Measurements from ENCODE around the gene CARMIL1. TPM values are rescaled to one million over a fixed set of nuclear protein-coding genes. Genes with fewer than 3 reads are reported as not detected.

Gene CARMIL1
- 5.6 and 9.8 TPM in 2 replicates for total RNA-seq

DNA sequence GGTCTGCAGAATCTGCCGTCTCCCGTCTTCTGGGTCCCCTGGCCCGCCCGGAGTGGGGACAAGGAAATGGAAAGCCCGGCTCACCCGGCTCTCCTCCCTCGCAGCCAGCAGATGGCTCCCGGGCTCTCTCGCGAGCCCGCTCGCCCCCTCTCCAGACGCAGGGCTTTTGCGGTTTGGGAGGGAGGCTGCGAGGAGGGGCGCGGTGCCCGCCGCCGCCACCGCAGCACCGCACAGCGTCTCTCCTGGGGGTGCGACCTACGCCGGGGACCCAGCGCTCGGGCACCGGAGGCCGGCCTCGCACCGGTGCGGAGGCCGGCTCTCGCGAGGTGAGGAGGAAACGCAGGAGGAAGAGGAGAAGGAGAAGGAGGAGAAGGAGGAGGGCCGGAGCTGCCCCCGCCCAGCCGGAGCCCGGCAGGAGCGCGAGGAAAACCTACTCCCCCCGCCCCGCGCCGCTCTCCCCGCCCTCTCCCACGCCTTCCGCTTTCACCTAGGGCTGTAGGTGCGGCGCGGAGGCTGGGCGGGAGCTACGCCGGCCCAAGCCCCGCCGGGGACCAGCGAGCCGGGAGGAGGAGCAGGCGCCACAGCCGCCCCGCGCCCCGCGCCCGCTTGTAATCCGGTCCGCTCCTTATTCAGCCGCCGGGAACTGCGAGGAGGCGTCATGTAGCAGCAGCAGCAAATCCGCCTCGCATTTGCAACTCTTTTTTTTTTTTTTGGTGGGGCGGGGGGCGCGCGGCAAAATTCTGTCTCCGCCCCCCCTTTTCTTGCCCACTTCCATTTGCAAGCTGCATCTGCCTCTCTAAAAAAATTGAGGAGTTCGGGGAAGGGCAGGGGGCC is at the start of gene CARMIL1:
Gene CARMIL1, plus strand, starts transcription at position 461 of the 834 bp plus-strand sequence. CDS start 422 bp downstream, outside the sequence.

DNA sequence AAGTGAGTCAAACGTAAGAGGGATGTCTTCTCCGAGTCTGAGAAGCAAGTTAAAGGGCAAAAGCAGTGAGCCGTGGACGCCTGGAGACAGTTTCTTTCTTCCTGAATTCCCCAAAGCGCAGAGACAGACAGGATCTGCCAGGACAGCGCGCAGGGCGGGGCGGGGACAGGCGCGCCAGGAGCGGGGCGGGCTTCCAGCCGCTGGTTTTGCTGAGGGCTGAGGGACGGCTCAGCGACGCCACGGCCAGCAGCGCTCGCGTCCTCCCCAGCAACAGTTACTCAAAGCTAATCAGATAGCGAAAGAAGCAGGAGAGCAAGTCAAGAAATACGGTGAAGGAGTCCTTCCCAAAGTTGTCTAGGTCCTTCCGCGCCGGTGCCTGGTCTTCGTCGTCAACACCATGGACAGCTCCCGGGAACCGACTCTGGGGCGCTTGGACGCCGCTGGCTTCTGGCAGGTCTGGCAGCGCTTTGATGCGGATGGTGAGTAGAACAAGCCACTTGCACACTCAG is 372.9 kb downstream of the CARMIL1 start, which contains the start of gene SCGN:
Gene SCGN, plus strand, starts transcription at position 209 of the 509 bp plus-strand sequence. Its CDS starts 189 bp downstream, at position 398.

Small RNAs within 50 kb of the gene (small RNA-seq; reads per million reads assigned to genes)
- not detected for gene RF00019
- gene RNU6-987P: not detected

All from vein endothelial cell (primary cell).